MCF 10A (cell line): ENCODE data around the gene SIX4. TPM values are rescaled to one million over a fixed set of nuclear protein-coding genes. Genes with fewer than 3 reads are reported as not detected.

Experiments used
- BruUV-seq: library from RNA; stranded (reverse); fragments of 400-500 nt; replicated peaks from 2 replicates; lab custom pipeline; 2021; lab: Mats Ljungman, UMichigan
- CTCF ChIA-PET: fragments of 300-600 bp; sonication (Branson Sonifier 250); formaldehyde crosslinking; extraction: SDS; loops from one replicate; lab custom pipeline; 2021; ENCODE audit warnings: antibody characterized with exemption, inconsistent platforms; lab: Yijun Ruan, JAX
- POLR2A ChIA-PET: fragments of 300-600, 350-650 bp; sonication (Branson Sonifier 250); formaldehyde crosslinking; extraction: SDS; loops from one replicate; lab custom pipeline; 2020; ENCODE audit warnings: antibody characterized with exemption, inconsistent platforms; lab: Yijun Ruan, JAX
- DNase-seq: peaks from one replicate; pipeline ENCODE4 v3.0.0-alpha.2; 2018; ENCODE audit not compliant: unreplicated experiment
- H3K27ac Mint-ChIP-seq: one replicate; pipeline ENCODE4 v1.8.0; 2022; ENCODE audit warnings: mild to moderate bottlenecking, low read depth, mixed read lengths; ENCODE audit not compliant: unreplicated experiment
- H3K27me3 Mint-ChIP-seq: one replicate; pipeline ENCODE4 v1.8.0; 2022; ENCODE audit warnings: mixed read lengths; ENCODE audit not compliant: insufficient read depth, unreplicated experiment
- H3K36me3 Mint-ChIP-seq: one replicate; pipeline ENCODE4 v1.8.0; 2022; ENCODE audit warnings: mild to moderate bottlenecking, moderate library complexity, mixed read lengths; ENCODE audit not compliant: insufficient read depth, unreplicated experiment
- H3K4me1 Mint-ChIP-seq: one replicate; pipeline ENCODE4 v1.8.0; 2022; ENCODE audit warnings: mixed read lengths; ENCODE audit not compliant: insufficient read depth, unreplicated experiment
- H3K4me3 Mint-ChIP-seq: one replicate; pipeline ENCODE4 v1.8.0; 2022; ENCODE audit warnings: mild to moderate bottlenecking, moderate library complexity, mixed read lengths; ENCODE audit not compliant: unreplicated experiment
- H3K9me3 Mint-ChIP-seq: one replicate; pipeline ENCODE4 v1.8.0; 2022; ENCODE audit warnings: mixed read lengths; ENCODE audit not compliant: unreplicated experiment
- CTCF ChIP-seq: fragments of 200-600 bp; IDR thresholded peaks from one replicate; pipeline ENCODE4 v1.8.0; 2022; ENCODE audit warnings: antibody characterized with exemption, mild to moderate bottlenecking; ENCODE audit not compliant: unreplicated experiment
- intact Hi-C: fragments of 100-400 bp; cut with micrococcal nuclease; formaldehyde crosslinking; loops from 2 replicates; pipeline ENCODE4 v1.14.1; 2022
- total RNA-seq: library from RNA; stranded (reverse); gene quantifications from 2 replicates; pipeline ENCODE4 v1.2.3, GENCODE V29; 2022

Gene SIX4
- total RNA-seq, 1 experiment from 2014 or later: 13.6 TPM

- ChIA-PET CTCF (no interaction called here), POLR2A (no interaction called here)
- Mint-ChIP-seq H3K27ac (no peak overlapping the region), H3K27me3 (no peaks in the 10 kb centered on the region), H3K4me3 (no peak overlapping the region), H3K9me3 (no peaks in the 10 kb centered on the region), H3K4me1 (no peaks in the 10 kb centered on the region), H3K36me3 (no peaks in the 10 kb centered on the region)
- no peak for DNase-seq
- intact Hi-C loops: no loop called here
- no peak for TF ChIP-seq CTCF
- BruUV-seq: no TSS peak
Measured at GRCh38 chr14:60668431-60669112, 55.6 kb downstream of the SIX4 start.

GRCh38 chr14:60665177-60665550 is 59.0 kb downstream of the SIX4 start:
- BruUV-seq: no TSS peak
- no peak for DNase-seq
- CTCF ChIA-PET: interaction anchor here (0.5 kb wide), 1 partner anchor 18 kb away, joined by 3 read pairs; no protein-coding TSS in a partner anchor

GRCh38 chr14:60662982-60663381 is 61.2 kb downstream of the SIX4 start:
- BruUV-seq: no TSS peak
- CTCF ChIA-PET: no interaction called here
- no peaks in the 10 kb centered on the region for H3K27me3 Mint-ChIP-seq
- no peaks in the 10 kb centered on the region for H3K36me3 Mint-ChIP-seq
- no peak overlapping the region for H3K27ac Mint-ChIP-seq
- no peak overlapping the region for H3K4me3 Mint-ChIP-seq
- H3K9me3 Mint-ChIP-seq: no peaks in the 10 kb centered on the region
- no peak for TF ChIP-seq CTCF
- intact Hi-C loops: no loop called here
- no peak for DNase-seq
- no peaks in the 10 kb centered on the region for H3K4me1 Mint-ChIP-seq
- POLR2A ChIA-PET: interaction anchor here (0.6 kb wide), 1 partner anchor 303 kb away, joined by 4 read pairs; no protein-coding TSS in a partner anchor

More at GRCh38 chr14:60665177-60665550, 59.0 kb downstream of the SIX4 start:
- intact Hi-C loops: no loop called here
- Mint-ChIP-seq H3K27me3 (no peaks in the 10 kb centered on the region), H3K27ac (no peak overlapping the region), H3K9me3 (no peaks in the 10 kb centered on the region), H3K4me3 (no peak overlapping the region), H3K4me1 (no peaks in the 10 kb centered on the region), H3K36me3 (no peaks in the 10 kb centered on the region)
- POLR2A ChIA-PET: no interaction called here
- TF ChIP-seq CTCF: no peak

GRCh38 chr14:60661721-60662120 is 62.4 kb downstream of the SIX4 start:
- intact Hi-C loops: no loop called here
- POLR2A ChIA-PET: no interaction called here
- Mint-ChIP-seq H3K27ac (no peak overlapping the region), H3K9me3 (no peaks in the 10 kb centered on the region), H3K4me3 (no peak overlapping the region), H3K36me3 (no peaks in the 10 kb centered on the region), H3K27me3 (no peaks in the 10 kb centered on the region), H3K4me1 (no peaks in the 10 kb centered on the region)
- no TSS peak for BruUV-seq
- DNase-seq: no peak
- no peak for TF ChIP-seq CTCF
- CTCF ChIA-PET: no interaction called here

Other genes with a start within 250 kb of the SIX4 start
- gene C14orf39, start 238.3 kb downstream of the SIX4 start, total RNA-seq: not detected in 2 replicates
- not detected in 2 replicates for gene SIX6, start 215.2 kb downstream of the SIX4 start, total RNA-seq
- 0.29 and 0.33 TPM in 2 replicates for gene SIX1, start 74.9 kb downstream of the SIX4 start, total RNA-seq
- 45.2 and 57.5 TPM in 2 replicates for gene MNAT1, start 10.4 kb upstream of the SIX4 start, total RNA-seq